Heart left ventricle (tissue), 13 donors: Measurements from ENCODE around the gene MELK.

ENCODE experiments used
- POLR2A ChIP-seq, 2 donors: fragments of 450-650 bp; IDR thresholded peaks; one replicate each; pipeline ENCODE4 v1.6.1; 2017; ENCODE audit warnings: antibody characterized with exemption in 2 of 2, mild to moderate bottlenecking in 2 of 2, moderate library complexity in 2 of 2
- TF ChIP-seq, protein P1 (sequence below), 12 donors: fragments of 200-600 bp; sonication (generic) in 4 of 12; IDR thresholded peaks; one replicate each; pipeline versions ENCODE4 v1.5.0 to v1.8.0; 2018 to 2022; ENCODE audit warnings: antibody characterized with exemption in 12 of 12, mild to moderate bottlenecking in 5 of 12
- donor health status: ischemic (EF 13 %, LVEDD 7.1; RV severe dilation, severe dysfunction).
- donor health status: DM: no; HTN: yes; CAD: no.
- donor health status: DM: no; HTN: no; CAD: no.
- donor health status: ischemic (EF 25% LVEDD 6.9; RV normal size, moderate dysfunction).
- donor health status: ischemic (EF 25% LVEDD 5.7; RV mildly dilated, moderate dysfunction).
- donor health status: ischemic (EF 35%, LVEDD 5.7; RV mildly dilated, moderate dysfunction).
- donor health status: nonischemic (EF 11% LVEDD 7.7; RV severe dilation, severe dysfunction).
- donor health status: DM: yes; HTN: yes; CAD: no.
- donor health status: PGD.
- donor health status: ischemic (EF 29% LVEDD 5.4; RV normal size, mild dysfunction).
- donor health status: nonischemic (EF 23%, LVEDD 6.1; RV moderate dilation, normal function).

DNA sequence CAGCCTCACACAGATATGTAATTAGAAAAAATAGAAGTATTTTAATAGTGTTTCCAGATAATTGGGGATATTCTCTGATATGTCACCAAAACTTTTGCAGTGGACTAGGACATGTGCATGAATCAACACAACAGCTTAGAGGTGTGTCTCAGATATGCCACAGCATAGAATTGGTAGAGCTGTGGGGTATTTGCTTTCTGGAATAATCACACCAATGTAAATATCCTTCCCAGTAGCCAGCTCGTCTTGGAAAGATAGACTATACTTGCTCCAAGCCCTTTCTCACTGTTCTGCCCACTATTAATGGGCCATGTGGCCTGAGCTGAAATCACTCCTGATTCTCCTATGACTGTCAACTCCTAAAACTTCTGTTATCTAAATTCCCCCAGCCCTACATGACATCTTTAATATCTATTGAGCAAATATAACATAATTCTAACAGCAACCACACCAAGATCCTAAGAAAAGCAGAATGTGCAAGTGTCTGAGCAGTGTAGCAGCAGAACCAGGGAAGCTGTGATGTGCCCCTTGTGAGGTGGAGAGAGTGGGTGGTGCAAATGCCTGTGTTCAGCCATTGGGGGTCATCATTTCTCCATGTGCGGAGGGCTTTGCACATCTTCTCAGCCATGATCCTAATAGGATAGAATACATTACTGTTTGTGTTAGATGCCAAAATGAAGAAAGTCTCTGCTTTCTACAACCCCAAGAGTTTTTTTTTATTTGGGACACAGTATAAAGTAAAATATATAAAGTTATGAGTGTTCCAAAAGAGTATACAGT is 65.0 kb downstream of the MELK start:
- TF ChIP-seq, protein P1, sequence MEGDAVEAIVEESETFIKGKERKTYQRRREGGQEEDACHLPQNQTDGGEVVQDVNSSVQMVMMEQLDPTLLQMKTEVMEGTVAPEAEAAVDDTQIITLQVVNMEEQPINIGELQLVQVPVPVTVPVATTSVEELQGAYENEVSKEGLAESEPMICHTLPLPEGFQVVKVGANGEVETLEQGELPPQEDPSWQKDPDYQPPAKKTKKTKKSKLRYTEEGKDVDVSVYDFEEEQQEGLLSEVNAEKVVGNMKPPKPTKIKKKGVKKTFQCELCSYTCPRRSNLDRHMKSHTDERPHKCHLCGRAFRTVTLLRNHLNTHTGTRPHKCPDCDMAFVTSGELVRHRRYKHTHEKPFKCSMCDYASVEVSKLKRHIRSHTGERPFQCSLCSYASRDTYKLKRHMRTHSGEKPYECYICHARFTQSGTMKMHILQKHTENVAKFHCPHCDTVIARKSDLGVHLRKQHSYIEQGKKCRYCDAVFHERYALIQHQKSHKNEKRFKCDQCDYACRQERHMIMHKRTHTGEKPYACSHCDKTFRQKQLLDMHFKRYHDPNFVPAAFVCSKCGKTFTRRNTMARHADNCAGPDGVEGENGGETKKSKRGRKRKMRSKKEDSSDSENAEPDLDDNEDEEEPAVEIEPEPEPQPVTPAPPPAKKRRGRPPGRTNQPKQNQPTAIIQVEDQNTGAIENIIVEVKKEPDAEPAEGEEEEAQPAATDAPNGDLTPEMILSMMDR (IDR thresholded peaks at IDR 0.05): no peak
- TF ChIP-seq POLR2A (IDR thresholded peaks at IDR 0.05): no peak
